Natural killer cell (primary cell): ENCODE data around the gene DEFB123. TPM values are rescaled to one million over a fixed set of nuclear protein-coding genes. Genes with fewer than 3 reads are reported as not detected.

Source experiments
- ATAC-seq, 3 donors: fragments of 150-1000 bp in 2 of 3; fragments of 200-7000 bp in 1 of 3; cut with Tn5 transposase; 1 replicate in 1 of 3; 2 replicates in 2 of 3; pipeline ENCODE4 v1.10.0; 2021; ENCODE audit warnings: mild to moderate bottlenecking in 2 of 3, moderate library complexity in 2 of 3
- DNase-seq, 2 donors: peaks; one replicate each; pipeline versions ENCODE4 v3.0.0 to v3.0.0-alpha.2; 2013 to 2021; ENCODE audit warnings: mixed read lengths in 1 of 2
- H3K27ac ChIP-seq: one replicate; pipeline ENCODE4 v1.5.1; 2013; ENCODE audit warnings: mild to moderate bottlenecking, low read length
- H3K27me3 ChIP-seq: one replicate; pipeline ENCODE4 v1.6.1; 2013; ENCODE audit warnings: low read length; ENCODE audit not compliant: control insufficient read depth, insufficient read depth
- H3K36me3 ChIP-seq: one replicate; pipeline ENCODE4 v1.6.1; 2013; ENCODE audit warnings: low read length; ENCODE audit not compliant: control insufficient read depth, insufficient read depth
- H3K4me1 ChIP-seq: one replicate; pipeline ENCODE4 v1.6.1; 2013; ENCODE audit warnings: low read length; ENCODE audit not compliant: control insufficient read depth, insufficient read depth
- H3K4me3 ChIP-seq: one replicate; pipeline ENCODE4 v1.5.1; 2013; ENCODE audit warnings: low read length
- H3K9me3 ChIP-seq: one replicate; pipeline ENCODE4 v1.6.1; 2013; ENCODE audit warnings: low read length; ENCODE audit not compliant: control insufficient read depth, insufficient read depth
- H3K27ac Mint-ChIP-seq, 2 donors: one replicate each; pipeline ENCODE4 v1.8.0; 2022; ENCODE audit warnings: mild to moderate bottlenecking in 2 of 2, mixed read lengths in 2 of 2, moderate library complexity in 1 of 2
- H3K27me3 Mint-ChIP-seq, 2 donors: one replicate each; pipeline ENCODE4 v1.8.0; 2022; ENCODE audit warnings: low read depth in 2 of 2, mixed read lengths in 2 of 2
- H3K36me3 Mint-ChIP-seq: one replicate; pipeline ENCODE4 v1.8.0; 2022; ENCODE audit warnings: mixed read lengths
- H3K4me1 Mint-ChIP-seq, 2 donors: one replicate each; pipeline ENCODE4 v1.8.0; 2022; ENCODE audit warnings: mixed read lengths in 2 of 2
- H3K4me3 Mint-ChIP-seq: one replicate; pipeline ENCODE4 v1.8.0; 2022; ENCODE audit warnings: mild to moderate bottlenecking, moderate library complexity, mixed read lengths
- H3K9me3 Mint-ChIP-seq, 2 donors: one replicate each; pipeline ENCODE4 v1.8.0; 2022; ENCODE audit warnings: mixed read lengths in 2 of 2
- WGBS: methylation state at CpG from one replicate; pipeline ENCODE4 v1.1.7; 2013; ENCODE audit warnings: missing lambda C conversion rate; ENCODE audit not compliant: insufficient coverage; 5-methylcytosine and 5-hydroxymethylcytosine counted together
- intact Hi-C: fragments of 100-400 bp; cut with micrococcal nuclease; formaldehyde crosslinking; loops from one replicate; pipeline ENCODE4 v1.14.2; 2022
- total RNA-seq, 4 donors: library from RNA; stranded (reverse); fragments of 120-200 nt in 1 of 4; gene quantifications; one replicate each; pipeline versions ENCODE4 v1.2.3 to v1.2.4, GENCODE V29; 2013 to 2022
- TF ChIP-seq, protein P1 (sequence below): fragments of 200-600 bp; IDR thresholded peaks from one replicate; pipeline ENCODE4 v1.8.0; 2022; ENCODE audit warnings: antibody characterized with exemption

The DEFB123 gene
- total RNA-seq, 3 donors from 2014 or later (not counting 1 experiment from before 2014, with no cell fraction given) = not detected

DNA sequence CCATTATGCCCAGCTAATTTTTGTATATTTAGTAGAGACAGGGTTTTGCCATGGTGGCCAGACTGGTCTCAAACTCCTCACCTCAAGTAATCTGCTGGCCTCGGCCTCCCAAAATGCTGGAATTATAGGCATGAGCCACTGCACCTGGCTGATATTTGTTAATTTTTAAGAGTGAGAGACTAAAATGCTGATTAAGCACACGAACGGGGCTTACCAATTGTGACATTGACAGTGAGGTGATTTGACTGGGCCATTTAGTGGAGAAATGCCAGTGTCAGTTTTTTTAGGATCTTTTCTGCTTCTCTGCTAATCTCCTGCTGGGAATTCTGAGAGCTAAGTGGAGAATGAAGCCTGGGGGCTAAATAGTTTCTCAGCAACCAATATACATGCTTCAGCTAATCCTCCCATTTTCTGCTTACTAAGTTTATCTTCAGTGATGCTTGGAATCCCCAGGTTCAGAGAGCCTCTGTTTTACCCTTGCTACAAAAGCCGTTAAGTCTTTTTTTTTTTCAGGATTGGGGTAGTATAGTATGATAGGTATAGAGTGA lies 9.8 kb upstream of the DEFB123 start:
- 63% methylated on average over 4 of the region's 4 CpGs for WGBS
- Mint-ChIP-seq H3K4me3 (no peak overlapping the region), H3K27ac (no peak overlapping the region)

DNA sequence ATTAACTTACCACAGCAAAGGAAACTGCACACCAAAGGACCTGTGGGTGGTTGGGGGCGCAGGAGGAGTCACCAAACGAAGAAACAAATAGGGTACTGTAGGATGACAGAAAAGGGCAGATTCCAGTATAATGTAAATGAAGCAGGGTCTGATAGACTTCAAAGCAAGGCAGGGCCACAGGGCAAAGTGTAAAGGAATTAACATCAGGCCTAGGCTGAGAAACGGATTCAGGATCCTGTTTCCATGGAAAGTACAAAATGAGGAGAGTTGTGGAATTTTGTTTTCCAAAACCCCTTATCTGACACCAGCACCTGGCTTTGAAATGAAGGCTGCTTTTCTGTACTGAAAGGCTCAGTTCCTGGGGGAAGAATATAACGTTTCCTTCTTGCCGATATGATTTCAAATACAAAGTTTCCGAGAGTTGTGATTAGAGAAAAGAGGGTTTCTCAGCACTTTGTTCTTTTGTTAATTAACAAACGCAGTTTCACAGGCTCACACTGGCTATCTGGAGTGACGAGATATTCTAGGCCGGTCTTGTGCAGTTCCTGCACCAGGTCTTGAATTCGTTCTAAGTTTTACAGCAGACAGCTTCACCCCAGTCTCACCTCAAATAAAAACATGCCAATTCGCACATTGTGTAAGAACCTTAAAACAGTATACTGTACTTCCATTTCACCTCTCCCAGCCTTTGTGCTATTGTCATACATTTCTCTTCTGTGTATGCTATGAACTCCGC lies 5.8 kb downstream of the DEFB123 start:
- no peaks in the 10 kb centered on the region for H3K27me3 ChIP-seq
- ATAC-seq (no peak), DNase-seq (no peak)
- no peak overlapping the region for H3K27ac Mint-ChIP-seq
- no peaks in the 10 kb centered on the region for H3K36me3 ChIP-seq
- intact Hi-C loops = no loop called here
- H3K4me1 Mint-ChIP-seq = no peaks in the 10 kb centered on the region
- no peaks in the 10 kb centered on the region for H3K9me3 Mint-ChIP-seq
- WGBS = 80% methylated on average over 12 of the region's 12 CpGs
- no peaks in the 10 kb centered on the region for H3K36me3 Mint-ChIP-seq
- TF ChIP-seq, protein P1, sequence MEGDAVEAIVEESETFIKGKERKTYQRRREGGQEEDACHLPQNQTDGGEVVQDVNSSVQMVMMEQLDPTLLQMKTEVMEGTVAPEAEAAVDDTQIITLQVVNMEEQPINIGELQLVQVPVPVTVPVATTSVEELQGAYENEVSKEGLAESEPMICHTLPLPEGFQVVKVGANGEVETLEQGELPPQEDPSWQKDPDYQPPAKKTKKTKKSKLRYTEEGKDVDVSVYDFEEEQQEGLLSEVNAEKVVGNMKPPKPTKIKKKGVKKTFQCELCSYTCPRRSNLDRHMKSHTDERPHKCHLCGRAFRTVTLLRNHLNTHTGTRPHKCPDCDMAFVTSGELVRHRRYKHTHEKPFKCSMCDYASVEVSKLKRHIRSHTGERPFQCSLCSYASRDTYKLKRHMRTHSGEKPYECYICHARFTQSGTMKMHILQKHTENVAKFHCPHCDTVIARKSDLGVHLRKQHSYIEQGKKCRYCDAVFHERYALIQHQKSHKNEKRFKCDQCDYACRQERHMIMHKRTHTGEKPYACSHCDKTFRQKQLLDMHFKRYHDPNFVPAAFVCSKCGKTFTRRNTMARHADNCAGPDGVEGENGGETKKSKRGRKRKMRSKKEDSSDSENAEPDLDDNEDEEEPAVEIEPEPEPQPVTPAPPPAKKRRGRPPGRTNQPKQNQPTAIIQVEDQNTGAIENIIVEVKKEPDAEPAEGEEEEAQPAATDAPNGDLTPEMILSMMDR = no peak
- H3K9me3 ChIP-seq = no peaks in the 10 kb centered on the region
- H3K4me3 ChIP-seq = no peak overlapping the region
- no peaks in the 10 kb centered on the region for H3K4me1 ChIP-seq
- no peak overlapping the region for H3K27ac ChIP-seq
- no peak overlapping the region for H3K4me3 Mint-ChIP-seq
- H3K27me3 Mint-ChIP-seq = peaks cover 12 to 18% of the 10 kb centered on the region in 2 donors

More for the DNA sequence above, 9.8 kb upstream of the DEFB123 start:
- H3K36me3 ChIP-seq = no peaks in the 10 kb centered on the region
- no peaks in the 10 kb centered on the region for H3K4me1 ChIP-seq
- Mint-ChIP-seq H3K36me3 (no peaks in the 10 kb centered on the region), H3K9me3 (no peaks in the 10 kb centered on the region), H3K4me1 (no peaks in the 10 kb centered on the region), H3K27me3 (peaks cover 5 to 11% of the 10 kb centered on the region in 2 donors)
- TF ChIP-seq, protein P1 = no peak
- intact Hi-C loops = no loop called here
- H3K4me3 ChIP-seq = no peak overlapping the region
- H3K27ac ChIP-seq = no peak overlapping the region
- peaks cover 2% of the 10 kb centered on the region for H3K27me3 ChIP-seq
- no peak for DNase-seq
- no peak for ATAC-seq
- H3K9me3 ChIP-seq = no peaks in the 10 kb centered on the region

DNA sequence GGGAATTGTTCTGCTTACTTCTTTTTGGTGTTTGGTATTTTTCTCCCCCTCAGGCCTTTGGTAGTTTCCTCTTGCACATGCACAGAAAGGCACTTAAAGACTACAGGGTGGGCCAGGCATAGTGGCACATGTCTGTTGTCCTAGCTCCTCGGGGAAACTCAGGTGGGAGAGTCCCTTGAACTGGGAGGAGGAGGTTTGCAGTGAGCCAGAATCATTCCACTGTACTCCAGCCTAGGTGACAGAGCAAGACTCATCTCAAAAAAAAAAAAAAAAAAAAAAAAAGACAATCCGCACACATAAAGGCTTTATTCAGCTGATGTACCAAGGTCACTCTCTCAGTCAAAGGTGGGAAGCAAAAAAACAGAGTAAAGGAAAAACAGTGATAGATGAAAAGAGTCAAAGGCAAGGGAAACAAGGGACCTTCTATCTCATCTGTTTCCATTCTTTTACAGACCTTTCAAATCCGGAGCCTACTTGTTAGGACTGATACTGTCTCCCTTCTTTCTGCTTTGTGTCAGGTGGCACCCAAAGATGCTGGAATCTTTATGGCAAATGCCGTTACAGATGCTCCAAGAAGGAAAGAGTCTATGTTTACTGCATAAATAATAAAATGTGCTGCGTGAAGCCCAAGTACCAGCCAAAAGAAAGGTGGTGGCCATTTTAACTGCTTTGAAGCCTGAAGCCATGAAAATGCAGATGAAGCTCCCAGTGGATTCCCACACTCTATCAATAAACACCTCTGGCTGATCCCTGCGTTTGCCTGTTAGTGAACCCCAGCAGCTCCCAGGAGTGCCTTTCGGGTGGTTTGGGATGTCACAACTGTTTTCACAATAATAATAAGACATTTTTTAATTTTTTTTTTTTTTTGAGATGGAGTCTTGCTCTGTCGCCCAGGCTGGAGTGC lies 9.3 kb downstream of the DEFB123 start:
- DNase-seq (no peak), ATAC-seq (no peak)
- intact Hi-C loops = no loop called here
- H3K4me3 ChIP-seq = no peak overlapping the region
- no peaks in the 10 kb centered on the region for H3K27me3 ChIP-seq
- no peaks in the 10 kb centered on the region for H3K9me3 ChIP-seq
- no peak overlapping the region for H3K27ac ChIP-seq
- no peaks in the 10 kb centered on the region for H3K4me1 ChIP-seq
- peaks cover 9 to 15% of the 10 kb centered on the region in 2 donors for H3K27me3 Mint-ChIP-seq
- no peak overlapping the region for H3K4me3 Mint-ChIP-seq
- H3K36me3 Mint-ChIP-seq = no peaks in the 10 kb centered on the region
- H3K36me3 ChIP-seq = no peaks in the 10 kb centered on the region
- H3K4me1 Mint-ChIP-seq = no peaks in the 10 kb centered on the region
- TF ChIP-seq, protein P1 = no peak
- no peak overlapping the region for H3K27ac Mint-ChIP-seq
- H3K9me3 Mint-ChIP-seq = no peaks in the 10 kb centered on the region
- WGBS = 70% methylated on average over 7 of the region's 8 CpGs
